Uterus (tissue), 4 donors: ENCODE results near the gene JMJD4. TPM values are rescaled to one million over a fixed set of nuclear protein-coding genes. Genes with fewer than 3 reads are reported as not detected.

Source experiments
- DNase-seq, 2 donors: peaks; one replicate each; pipeline ENCODE4 v3.0.0-alpha.2; 2019 to 2020
- H3K27ac ChIP-seq, 2 donors: fragments of 200-600 bp; sonication (generic); 1 replicate in 1 of 2; 2 replicates in 1 of 2; pipeline ENCODE4 v1.5.1; 2016 to 2018
- H3K27me3 ChIP-seq, 2 donors: fragments of 200-600 bp; sonication (generic); one replicate each; pipeline ENCODE4 v1.5.1; 2018 to 2019; ENCODE audit warnings: control low read depth in 1 of 2
- H3K36me3 ChIP-seq, 2 donors: fragments of 200-600 bp; sonication (generic); one replicate each; pipeline ENCODE4 v1.5.1; 2019; ENCODE audit warnings: control low read depth in 1 of 2
- H3K4me1 ChIP-seq, 2 donors: fragments of 200-600 bp; sonication (generic); one replicate each; pipeline ENCODE4 v1.5.1; 2018 to 2019; ENCODE audit warnings: control low read depth in 1 of 2
- H3K4me3 ChIP-seq, 2 donors: fragments of 200-600 bp; sonication (generic); 1 replicate in 1 of 2; 2 replicates in 1 of 2; pipeline ENCODE4 v1.5.1; 2018 to 2019; ENCODE audit warnings: mild to moderate bottlenecking in 1 of 2
- H3K9me3 ChIP-seq, 2 donors: fragments of 200-600 bp; sonication (generic); one replicate each; pipeline ENCODE4 v1.5.1; 2019; ENCODE audit warnings: control low read depth in 1 of 2
- CTCF ChIP-seq, 4 experiments: fragments of 200-600 bp in 2 of 4; fragments of 450-650 bp in 2 of 4; sonication (generic) in 2 of 4; IDR thresholded peaks; one replicate each; pipeline ENCODE4 v1.5.1; 2016 to 2019; ENCODE audit warnings: antibody characterized with exemption in 4 of 4, mild to moderate bottlenecking in 2 of 4, moderate library complexity in 1 of 4
- POLR2A ChIP-seq, 2 donors: fragments of 450-650 bp; IDR thresholded peaks; one replicate each; pipeline ENCODE4 v1.6.1; 2016; ENCODE audit warnings: antibody characterized with exemption in 2 of 2, mild to moderate bottlenecking in 1 of 2, moderate library complexity in 1 of 2
- intact Hi-C: fragments of 100-400 bp; cut with DNase I; formaldehyde crosslinking; loops from one replicate; pipeline ENCODE4 v1.15.1; 2023; ENCODE audit warnings: low total_unique reads
- total RNA-seq, 4 donors: library from RNA; depleted of rRNA in 3 of 4; stranded (reverse); fragments of >200 nt in 3 of 4; gene quantifications; one replicate each; pipeline versions ENCODE4 v1.1.0 to v1.2.4, GENCODE V29; 2014 to 2023
- donor health status: DM: yes; HTN: yes; CAD: no.

The JMJD4 gene
- total RNA-seq, 4 donors from 2014 or later, result 5.0 to 29.6 (median 15.7) TPM

- no peaks in the 10 kb centered on the region for H3K27me3 ChIP-seq
- peaks cover 3 to 4% of the 10 kb centered on the region in 2 donors for H3K4me1 ChIP-seq
- intact Hi-C loops, result no loop called here
- peak in 1 of 2 donors; percentile 8 for DNase-seq
- no peak overlapping the region for H3K27ac ChIP-seq
- H3K36me3 ChIP-seq, result no peaks in the 10 kb centered on the region
- TF ChIP-seq CTCF (IDR thresholded peaks at IDR 0.05), result no peak
- no peak for TF ChIP-seq POLR2A (IDR thresholded peaks at IDR 0.05)
- no peak overlapping the region for H3K4me3 ChIP-seq
- H3K9me3 ChIP-seq, result no peaks in the 10 kb centered on the region
Observed at GRCh38 chr1:227779685-227780084, 44.6 kb upstream of the JMJD4 start.

DNA sequence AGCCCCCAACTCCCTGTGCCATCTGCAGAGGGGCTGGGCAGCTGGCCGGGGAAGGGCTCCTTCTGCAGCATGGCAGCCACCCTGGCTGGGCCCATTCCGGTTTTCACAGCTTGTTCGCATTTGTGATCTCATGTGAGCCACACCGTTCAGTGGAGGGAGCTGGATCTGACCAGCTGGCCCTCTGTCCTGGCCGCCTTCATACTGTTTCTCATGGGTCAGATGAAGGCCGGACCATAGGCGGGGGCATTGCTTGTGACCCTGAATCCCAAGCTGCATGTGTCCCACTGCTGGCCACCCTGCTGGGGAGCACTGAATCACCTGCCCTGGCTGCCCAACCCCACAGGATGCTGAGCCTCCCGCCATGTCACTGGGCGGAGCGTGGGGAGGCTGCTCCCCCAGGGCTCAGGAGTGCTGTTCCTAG, 43.9 kb upstream of the JMJD4 start:
- intact Hi-C loops, result no loop called here
- no peak overlapping the region for H3K27ac ChIP-seq
- TF ChIP-seq POLR2A (IDR thresholded peaks at IDR 0.05) (no peak), CTCF (IDR thresholded peaks at IDR 0.05) (no peak)
- no peaks in the 10 kb centered on the region for H3K36me3 ChIP-seq
- peaks cover 3 to 4% of the 10 kb centered on the region in 2 donors for H3K4me1 ChIP-seq
- no peaks in the 10 kb centered on the region for H3K27me3 ChIP-seq
- H3K4me3 ChIP-seq, result no peak overlapping the region
- H3K9me3 ChIP-seq, result no peaks in the 10 kb centered on the region
- DNase-seq, result peak in 1 of 2 donors; percentile 12

DNA sequence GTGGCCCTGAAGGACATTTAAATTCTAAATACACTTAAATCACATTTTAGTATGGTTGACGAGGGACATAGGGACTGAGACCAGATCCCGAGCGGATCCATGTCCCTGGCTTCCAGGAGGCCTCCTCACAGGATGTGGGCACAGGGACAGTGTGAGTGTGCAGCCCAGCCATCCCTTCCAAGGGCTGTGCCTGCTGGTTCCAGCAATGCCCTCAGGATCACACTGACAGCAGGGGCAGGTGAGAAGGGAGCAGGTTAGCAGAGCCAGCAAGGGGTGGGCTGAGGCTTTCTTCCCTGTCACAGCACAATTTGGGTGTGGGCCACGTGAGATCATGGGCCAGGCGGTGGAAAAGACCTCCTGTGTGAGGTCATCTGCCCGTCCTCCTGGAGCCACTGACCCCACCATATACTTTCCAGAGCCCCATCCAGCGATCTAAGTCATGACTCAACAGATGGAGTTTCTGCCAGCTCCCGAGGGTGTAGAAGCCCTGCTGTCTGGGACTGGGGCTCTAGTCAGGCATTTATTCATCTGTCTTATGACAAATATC, 43.4 kb upstream of the JMJD4 start:
- intact Hi-C loops, result no loop called here
- H3K27me3 ChIP-seq, result no peaks in the 10 kb centered on the region
- no peaks in the 10 kb centered on the region for H3K9me3 ChIP-seq
- peak in 1 of 2 donors; percentile 14 for DNase-seq
- TF ChIP-seq POLR2A (IDR thresholded peaks at IDR 0.05), result no peak
- TF ChIP-seq CTCF (IDR thresholded peaks at IDR 0.05), result no peak
- no peak overlapping the region for H3K4me3 ChIP-seq
- peaks cover 3 to 4% of the 10 kb centered on the region in 2 donors for H3K4me1 ChIP-seq
- H3K36me3 ChIP-seq, result no peaks in the 10 kb centered on the region
- no peak overlapping the region for H3K27ac ChIP-seq

DNA sequence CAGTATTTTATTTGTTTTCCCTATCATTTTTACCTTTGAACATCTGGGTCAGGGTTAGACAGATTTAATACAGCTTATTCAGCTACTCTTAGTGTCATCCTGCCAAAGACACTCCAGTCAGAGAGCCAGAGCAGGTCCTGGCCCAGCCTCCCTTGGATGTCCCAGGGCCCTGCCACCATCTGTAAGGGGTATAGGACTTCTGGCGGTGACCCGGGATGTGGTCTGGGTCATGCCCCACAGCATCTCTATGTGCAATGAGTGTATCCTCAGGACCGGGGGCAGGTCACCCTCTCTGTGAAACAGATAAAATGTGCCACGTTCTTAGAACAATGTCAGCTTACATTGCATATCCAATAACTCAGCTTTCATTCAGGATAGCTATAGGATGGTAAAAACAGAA, 42.5 kb upstream of the JMJD4 start:
- DNase-seq, result peak in 1 of 2 donors; percentile 11
- intact Hi-C loops, result no loop called here

DNA sequence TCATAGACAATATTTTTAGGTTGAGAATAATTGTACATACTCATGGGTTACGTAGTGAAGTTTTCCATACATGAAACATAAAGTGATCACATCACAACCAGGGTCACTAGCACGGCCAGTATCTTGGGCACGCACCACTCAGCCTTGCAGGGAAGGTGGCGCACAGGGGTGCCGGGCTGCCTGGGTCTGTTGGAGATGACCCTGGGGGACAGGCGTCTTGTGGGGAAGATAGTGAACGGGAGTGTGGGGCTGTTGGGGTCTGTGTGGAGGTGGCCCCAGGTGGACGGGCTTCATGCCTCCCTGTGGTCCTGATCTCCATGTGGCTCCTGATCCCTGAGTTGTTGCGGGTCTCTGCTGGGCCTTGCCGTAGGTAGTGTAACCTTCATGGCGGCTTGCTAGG, 42.1 kb upstream of the JMJD4 start:
- H3K36me3 ChIP-seq, result no peaks in the 10 kb centered on the region
- TF ChIP-seq CTCF (IDR thresholded peaks at IDR 0.05), result no peak
- no peak for TF ChIP-seq POLR2A (IDR thresholded peaks at IDR 0.05)
- H3K27ac ChIP-seq, result no peak overlapping the region
- intact Hi-C loops, result no loop called here
- H3K27me3 ChIP-seq, result no peaks in the 10 kb centered on the region
- H3K9me3 ChIP-seq, result no peaks in the 10 kb centered on the region
- DNase-seq, result no peak
- H3K4me1 ChIP-seq, result peaks cover 3 to 4% of the 10 kb centered on the region in 2 donors
- no peak overlapping the region for H3K4me3 ChIP-seq

More for the DNA sequence above, 42.5 kb upstream of the JMJD4 start:
- H3K36me3 ChIP-seq, result no peaks in the 10 kb centered on the region
- no peak for TF ChIP-seq CTCF (IDR thresholded peaks at IDR 0.05)
- TF ChIP-seq POLR2A (IDR thresholded peaks at IDR 0.05), result no peak
- H3K9me3 ChIP-seq, result no peaks in the 10 kb centered on the region
- no peak overlapping the region for H3K27ac ChIP-seq
- H3K27me3 ChIP-seq, result no peaks in the 10 kb centered on the region
- H3K4me3 ChIP-seq, result no peak overlapping the region
- peaks cover 3 to 4% of the 10 kb centered on the region in 2 donors for H3K4me1 ChIP-seq
